K562 (cell line): ENCODE results near the gene IMP4. TPM values are rescaled to one million over a fixed set of nuclear protein-coding genes. Genes with fewer than 3 reads are reported as not detected.

ENCODE experiments used
- ASH1L ChIP-seq: fragments of 450-650 bp; IDR thresholded peaks from 2 replicates; pipeline ENCODE4 v1.6.1; 2018; ENCODE audit warnings: borderline replicate concordance, mild to moderate bottlenecking, low read depth; ENCODE audit not compliant: partially characterized antibody
- DPF2 ChIP-seq: fragments of 450-650 bp; IDR thresholded peaks from 2 replicates; pipeline ENCODE4 v1.6.1; 2016
- E2F3 ChIP-seq: fragments of 250-450 bp; sonication (Bioruptor Pico); IDR thresholded peaks from 2 replicates; pipeline ENCODE4 v1.4.0; 2020; ENCODE audit warnings: mild to moderate bottlenecking
- HMGN3 ChIP-seq: IDR thresholded peaks from 2 replicates; pipeline ENCODE4 v1.6.1; 2011; ENCODE audit warnings: borderline replicate concordance, low read depth, mild to moderate bottlenecking, mixed read lengths, low read length; ENCODE audit not compliant: insufficient read length; ENCODE audit errors: extremely low read depth
- IRF2 ChIP-seq: sonication (generic); formaldehyde crosslinking; IDR thresholded peaks from 2 replicates; pipeline ENCODE4 v1.8.1; 2022; ENCODE audit warnings: mild to moderate bottlenecking, missing genetic modification reagents
- MEF2D ChIP-seq: conservative IDR thresholded peaks from 2 replicates; pipeline ENCODE4 v1.6.1; 2016; ENCODE audit warnings: low read depth, missing genetic modification characterization, missing compliant biosample characterization
- MEIS2 ChIP-seq: fragments of 450-650 bp; IDR thresholded peaks from 2 replicates; pipeline ENCODE4 v1.6.1; 2014; ENCODE audit warnings: mild to moderate bottlenecking; ENCODE audit not compliant: partially characterized antibody
- MTF1 ChIP-seq: fragments of 250-450 bp; sonication (Bioruptor Pico); IDR thresholded peaks from 2 replicates; pipeline ENCODE4 v1.9.0; 2021; ENCODE audit warnings: moderate library complexity, mild to moderate bottlenecking, inconsistent platforms, borderline replicate concordance
- MYC ChIP-seq, 2 experiments: fragments of 250-450 bp in 1 of 2; sonication (Bioruptor Pico) in 1 of 2; IDR thresholded peaks; 2 replicates each; pipeline versions ENCODE4 v1.5.1 to v1.6.1; 2012 to 2021; ENCODE audit warnings: low read depth in 2 of 2, borderline replicate concordance in 1 of 2, improper control_type of control experiment in 1 of 2, low read length in 1 of 2, mild to moderate bottlenecking in 1 of 2, moderate library complexity in 1 of 2
- NEUROD1 ChIP-seq: fragments of 150-350 bp; IDR thresholded peaks from 2 replicates; pipeline ENCODE4 v1.6.1; 2014; ENCODE audit warnings: borderline replicate concordance, low read length, low read depth; ENCODE audit not compliant: partially characterized antibody
- RBFOX2 ChIP-seq: fragments of 200-400 bp; formaldehyde crosslinking; IDR thresholded peaks from 2 replicates; pipeline ENCODE4 v1.6.1; 2017; ENCODE audit warnings: low read depth, mild to moderate bottlenecking, low read length, moderate library complexity
- SREBF2 ChIP-seq: sonication (generic); formaldehyde crosslinking; IDR thresholded peaks from 2 replicates; pipeline ENCODE4 v1.4.0; 2020; ENCODE audit warnings: mild to moderate bottlenecking, missing genetic modification reagents
- TAF15 ChIP-seq: fragments of 200-400 bp; formaldehyde crosslinking; IDR thresholded peaks from 2 replicates; pipeline ENCODE4 v1.6.1; 2017; ENCODE audit warnings: mild to moderate bottlenecking, low read depth, low read length, moderate library complexity
- TCF7 ChIP-seq: sonication (generic); IDR thresholded peaks from 2 replicates; pipeline ENCODE4 v1.6.1; 2016; ENCODE audit warnings: antibody characterized with exemption, borderline replicate concordance
- ZBTB49 ChIP-seq: sonication (generic); formaldehyde crosslinking; IDR thresholded peaks from 2 replicates; pipeline ENCODE4 v1.8.0; 2022; ENCODE audit warnings: missing genetic modification reagents, mild to moderate bottlenecking, borderline replicate concordance
- ZC3H11A ChIP-seq: IDR thresholded peaks from 2 replicates; pipeline ENCODE4 v1.6.1; 2012; ENCODE audit warnings: low read depth, low read length, improper control_type of control experiment
- ZNF263 ChIP-seq: sonication (generic); formaldehyde crosslinking; IDR thresholded peaks from 2 replicates; pipeline ENCODE4 v1.8.0; 2022; ENCODE audit warnings: mild to moderate bottlenecking, missing genetic modification reagents, borderline replicate concordance
- ZNF77 ChIP-seq: fragments of 250-450 bp; sonication (Bioruptor Pico); IDR thresholded peaks from 2 replicates; pipeline ENCODE4 v1.5.0; 2020
- polyA plus RNA-seq, 8 experiments: library from polyadenylated mRNA; depleted of rRNA in 4 of 8; stranded (reverse) in 5 of 8; unstranded in 3 of 8; fragments of >200 nt; fragmentation: Nextera tagmentation in 2 of 8; fragmentation: Illumina TruSeq in 1 of 8; extraction: Ambion mirVana in 2 of 8; extraction: Trizol in 1 of 8; gene quantifications; 2 replicates each; pipeline versions ENCODE4 v1.2.1 to v1.2.3, GENCODE V29; 2011 to 2014; ENCODE audit warnings: inconsistent platforms in 1 of 8, missing spikeins in 1 of 8
- total RNA-seq, 7 experiments: library from RNA; depleted of rRNA in 6 of 7; stranded (reverse); fragments of >200 nt in 6 of 7; fragmentation: Illumina TruSeq in 2 of 7; extraction: Trizol in 2 of 7; gene quantifications; 2 replicates each; pipeline versions ENCODE4 v1.2.1 to v1.2.3, GENCODE V29; 2011 to 2021; ENCODE audit warnings: low replicate concordance in 1 of 7
- TF ChIP-seq, protein P1 (sequence below): fragments of 250-450 bp; sonication (Bioruptor Pico); IDR thresholded peaks from 2 replicates; pipeline ENCODE4 v1.8.0; 2021; ENCODE audit warnings: mild to moderate bottlenecking, moderate library complexity
- TF ChIP-seq, protein P2 (sequence below): fragments of 450-650 bp; IDR thresholded peaks from 2 replicates; pipeline ENCODE4 v1.6.1; 2016; ENCODE audit warnings: antibody characterized with exemption
- TF ChIP-seq, protein P3 (sequence below), 2 experiments: fragments of 450-650 bp; IDR thresholded peaks; 2 replicates each; pipeline ENCODE4 v1.6.1; 2016

Gene IMP4
- total and polyA plus RNA-seq, 9 of the 15 experiments (the other 6 are each of a cell fraction or from before 2014, with no cell fraction given): 35.4 to 209 (median 100.0) TPM

GRCh38 chr2:130372055-130372832 lies 29.5 kb downstream of the IMP4 start (continued):
- TF ChIP-seq ZNF263 (CRISPR knock-in tag) (peak; percentile 30; the same call in 1 of the 2 replicates), TAF15 (no peak), MEF2D (no peak), MTF1 (CRISPR knock-in tag) (no peak), ZC3H11A (no peak), DPF2 (no peak; the same call in 1 of the 2 replicates), MEIS2 (peak; percentile 32), ASH1L (peak; percentile 51), RBFOX2 (peak; percentile 90), TCF7 (no peak; the same call in 1 of the 2 replicates), ZNF77 (no peak), E2F3 (peak; percentile 68; the same call in 1 of the 2 replicates), ZBTB49 (CRISPR knock-in tag) (no peak), SREBF2 (CRISPR knock-in tag) (no peak), NEUROD1 (peak; percentile 55), MYC (IDR thresholded peaks at IDR 0.05; ENCODE audit: low read depth, low read length) (peak; percentile 82; the same call in 1 of the 2 replicates), MYC (CRISPR knock-in tag; IDR thresholded peaks at IDR 0.05; ENCODE audit: borderline replicate concordance, low read depth) (no peak), HMGN3 (peak; percentile 60), IRF2 (no peak)
- TF ChIP-seq, protein P1, sequence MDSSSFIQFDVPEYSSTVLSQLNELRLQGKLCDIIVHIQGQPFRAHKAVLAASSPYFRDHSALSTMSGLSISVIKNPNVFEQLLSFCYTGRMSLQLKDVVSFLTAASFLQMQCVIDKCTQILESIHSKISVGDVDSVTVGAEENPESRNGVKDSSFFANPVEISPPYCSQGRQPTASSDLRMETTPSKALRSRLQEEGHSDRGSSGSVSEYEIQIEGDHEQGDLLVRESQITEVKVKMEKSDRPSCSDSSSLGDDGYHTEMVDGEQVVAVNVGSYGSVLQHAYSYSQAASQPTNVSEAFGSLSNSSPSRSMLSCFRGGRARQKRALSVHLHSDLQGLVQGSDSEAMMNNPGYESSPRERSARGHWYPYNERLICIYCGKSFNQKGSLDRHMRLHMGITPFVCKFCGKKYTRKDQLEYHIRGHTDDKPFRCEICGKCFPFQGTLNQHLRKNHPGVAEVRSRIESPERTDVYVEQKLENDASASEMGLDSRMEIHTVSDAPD: no peak
- TF ChIP-seq, protein P2, sequence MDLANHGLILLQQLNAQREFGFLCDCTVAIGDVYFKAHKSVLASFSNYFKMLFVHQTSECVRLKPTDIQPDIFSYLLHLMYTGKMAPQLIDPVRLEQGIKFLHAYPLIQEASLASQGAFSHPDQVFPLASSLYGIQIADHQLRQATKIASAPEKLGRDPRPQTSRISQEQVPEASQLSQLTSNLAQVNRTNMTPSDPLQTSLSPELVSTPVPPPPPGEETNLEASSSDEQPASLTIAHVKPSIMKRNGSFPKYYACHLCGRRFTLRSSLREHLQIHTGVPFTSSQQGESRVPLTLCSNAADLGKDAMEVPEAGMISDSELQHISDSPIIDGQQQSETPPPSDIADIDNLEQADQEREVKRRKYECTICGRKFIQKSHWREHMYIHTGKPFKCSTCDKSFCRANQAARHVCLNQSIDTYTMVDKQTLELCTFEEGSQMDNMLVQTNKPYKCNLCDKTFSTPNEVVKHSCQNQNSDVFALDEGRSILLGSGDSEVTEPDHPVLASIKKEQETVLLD: no peak
- TF ChIP-seq, protein P3, sequence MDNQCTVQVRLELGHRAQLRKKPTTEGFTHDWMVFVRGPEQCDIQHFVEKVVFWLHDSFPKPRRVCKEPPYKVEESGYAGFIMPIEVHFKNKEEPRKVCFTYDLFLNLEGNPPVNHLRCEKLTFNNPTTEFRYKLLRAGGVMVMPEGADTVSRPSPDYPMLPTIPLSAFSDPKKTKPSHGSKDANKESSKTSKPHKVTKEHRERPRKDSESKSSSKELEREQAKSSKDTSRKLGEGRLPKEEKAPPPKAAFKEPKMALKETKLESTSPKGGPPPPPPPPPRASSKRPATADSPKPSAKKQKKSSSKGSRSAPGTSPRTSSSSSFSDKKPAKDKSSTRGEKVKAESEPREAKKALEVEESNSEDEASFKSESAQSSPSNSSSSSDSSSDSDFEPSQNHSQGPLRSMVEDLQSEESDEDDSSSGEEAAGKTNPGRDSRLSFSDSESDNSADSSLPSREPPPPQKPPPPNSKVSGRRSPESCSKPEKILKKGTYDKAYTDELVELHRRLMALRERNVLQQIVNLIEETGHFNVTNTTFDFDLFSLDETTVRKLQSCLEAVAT (IDR thresholded peaks at IDR 0.05): peak in 1 of 2 experiments; percentile 14; a peak in 1 of 4 replicates
